Smooth muscle cell (in vitro differentiated cells): ENCODE results near the gene HAAO. TPM values are rescaled to one million over a fixed set of nuclear protein-coding genes. Genes with fewer than 3 reads are reported as not detected.

Experiments
- DNase-seq: peaks from one replicate; lab custom pipeline; 2025; ENCODE audit not compliant: unreplicated experiment; lab: John Stamatoyannopoulos, UW
- H2AFZ ChIP-seq: fragments of 200-600 bp; sonication (generic); 2 replicates; pipeline ENCODE4 v1.6.0; 2016; ENCODE audit warnings: antibody characterized with exemption, low read depth, mild to moderate bottlenecking
- H3F3A ChIP-seq: fragments of 200-600 bp; sonication (generic); 2 replicates; pipeline ENCODE4 v1.6.0; 2017; ENCODE audit warnings: antibody characterized with exemption, low read depth
- H3K27ac ChIP-seq: fragments of 200-600 bp; sonication (generic); 2 replicates; pipeline ENCODE4 v1.5.1; 2016; ENCODE audit warnings: low read depth, mild to moderate bottlenecking
- H3K27me3 ChIP-seq: fragments of 200-600 bp; sonication (generic); 2 replicates; pipeline ENCODE4 v1.6.1; 2016; ENCODE audit warnings: low read depth, mild to moderate bottlenecking
- H3K36me3 ChIP-seq: fragments of 200-600 bp; sonication (generic); 2 replicates; pipeline ENCODE4 v1.5.1; 2016; ENCODE audit warnings: low read depth
- H3K4me1 ChIP-seq: fragments of 200-600 bp; sonication (generic); 2 replicates; pipeline ENCODE4 v1.5.1; 2016; ENCODE audit warnings: low read depth
- H3K4me2 ChIP-seq: fragments of 200-600 bp; sonication (generic); 2 replicates; pipeline ENCODE4 v1.6.0; 2016; ENCODE audit warnings: mild to moderate bottlenecking
- H3K4me3 ChIP-seq: fragments of 200-600 bp; sonication (generic); 2 replicates; pipeline ENCODE4 v1.5.1; 2016; ENCODE audit warnings: mild to moderate bottlenecking
- H3K79me2 ChIP-seq: fragments of 200-600 bp; sonication (generic); 2 replicates; pipeline ENCODE4 v1.6.0; 2016; ENCODE audit warnings: low read depth, mild to moderate bottlenecking
- H3K9ac ChIP-seq: fragments of 200-600 bp; sonication (generic); 2 replicates; pipeline ENCODE4 v1.6.0; 2016; ENCODE audit warnings: low read depth
- H3K9me3 ChIP-seq: fragments of 200-600 bp; sonication (generic); replicated peaks from 2 replicates; pipeline ENCODE4 v1.5.1; 2016; ENCODE audit warnings: low read depth
- H4K20me1 ChIP-seq: fragments of 200-600 bp; sonication (generic); 2 replicates; pipeline ENCODE4 v1.6.0; 2016; ENCODE audit warnings: low read depth
- CTCF ChIP-seq: fragments of 200-600 bp; sonication (generic); IDR thresholded peaks from 2 replicates; pipeline ENCODE4 v1.5.1; 2017; ENCODE audit warnings: borderline replicate concordance, mild to moderate bottlenecking, antibody characterized with exemption; ENCODE audit not compliant: insufficient read depth, poor library complexity, severe bottlenecking
- WGBS: methylation state at CpG from one replicate; pipeline ENCODE4 v1.1.7; 2016; ENCODE audit warnings: low lambda C conversion rate; 5-methylcytosine and 5-hydroxymethylcytosine counted together
- polyA plus RNA-seq: library from polyadenylated mRNA; unstranded; fragments of >200 nt; fragmentation: Nextera tagmentation; extraction: Ambion mirVana; gene quantifications from 2 replicates; pipeline ENCODE4 v1.2.1, GENCODE V29; 2016
- total RNA-seq: library from RNA; depleted of rRNA; stranded (reverse); fragments of >200 nt; gene quantifications from 2 replicates; pipeline ENCODE4 v1.2.3, GENCODE V29; 2014

The HAAO gene
- total and polyA plus RNA-seq, 2 experiments from 2014 or later = 4.5 to 10.3 TPM

DNA sequence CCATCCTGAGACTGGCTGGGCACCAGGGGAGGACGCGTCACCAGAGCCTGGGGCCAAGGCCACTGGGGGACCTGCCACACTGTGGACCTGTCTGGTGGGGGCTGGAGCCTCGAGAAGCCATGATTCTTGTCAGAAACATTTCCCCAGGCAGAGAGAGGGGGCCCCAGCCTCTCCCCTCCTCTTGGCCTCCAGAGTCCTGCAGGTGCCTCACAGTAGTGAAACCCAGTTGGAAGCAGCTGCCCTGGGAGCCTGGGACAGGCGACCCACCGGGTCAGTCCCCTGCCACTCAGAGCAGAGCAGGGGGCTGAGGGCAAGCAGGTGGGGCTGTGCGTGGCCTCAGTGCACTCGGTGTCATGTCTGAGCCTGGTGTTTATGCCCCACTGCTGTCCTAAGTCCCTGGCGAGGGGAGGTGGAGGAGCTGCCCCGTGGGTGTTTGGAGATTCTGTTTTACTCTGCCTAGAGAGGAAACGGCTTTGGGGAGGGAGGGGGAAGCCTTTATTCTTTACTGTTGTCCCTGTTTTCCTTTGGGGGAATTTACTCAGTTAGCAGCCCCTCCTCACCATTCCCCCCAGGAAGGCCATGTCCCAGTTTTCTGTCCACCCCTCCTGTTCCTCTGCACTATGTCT is 36.1 kb downstream of the HAAO start:
- H3K9ac ChIP-seq = no peak overlapping the region
- no peaks in the 10 kb centered on the region for H3K9me3 ChIP-seq
- peaks cover 4% of the 10 kb centered on the region for H3K4me1 ChIP-seq
- H3K36me3 ChIP-seq = no peaks in the 10 kb centered on the region
- H3K79me2 ChIP-seq = no peaks in the 10 kb centered on the region
- H3K4me3 ChIP-seq = no peak overlapping the region
- no peaks in the 10 kb centered on the region for H4K20me1 ChIP-seq
- H3K27ac ChIP-seq = no peak overlapping the region
- H3K4me2 ChIP-seq = no peak overlapping the region
- H2AFZ ChIP-seq = no peak overlapping the region
- no peaks in the 10 kb centered on the region for H3K27me3 ChIP-seq
- 92% methylated on average over 10 of the region's 10 CpGs for WGBS
- TF ChIP-seq CTCF = no peak
- H3F3A ChIP-seq = no peaks in the 10 kb centered on the region
- no peak for DNase-seq

DNA sequence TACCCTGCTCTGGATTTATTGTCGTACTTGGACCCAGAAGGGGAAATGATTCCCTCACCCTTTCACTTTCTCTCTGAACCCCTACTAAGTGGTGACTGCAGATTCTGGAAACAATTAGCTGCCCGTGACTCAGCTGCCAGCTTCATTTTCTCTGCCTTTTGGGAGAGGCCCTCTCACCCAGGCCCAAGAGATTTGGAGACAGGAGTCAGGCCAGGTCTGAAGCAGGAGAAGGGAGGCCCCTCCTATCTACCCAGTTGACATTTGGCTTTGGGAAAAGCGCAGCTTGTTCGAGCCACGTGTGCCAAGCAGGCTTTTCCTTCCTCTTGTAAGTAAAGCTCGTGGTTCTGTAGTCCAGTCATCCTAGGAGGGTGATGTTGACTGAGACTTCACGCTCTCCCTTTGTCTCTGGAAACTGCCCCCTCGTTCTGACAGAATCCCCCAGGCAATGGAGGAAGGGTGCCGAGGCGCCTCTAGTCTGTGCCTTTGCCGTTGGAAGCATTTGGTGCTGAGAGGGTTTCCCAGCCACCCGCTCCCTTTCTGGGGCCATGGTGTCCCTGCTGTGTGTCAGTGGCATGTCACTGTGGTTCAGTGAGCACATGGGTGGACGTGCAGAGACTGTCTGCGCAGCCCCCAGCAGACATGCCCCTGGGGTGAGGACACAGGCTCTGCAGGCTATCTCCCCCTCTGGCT is 37.0 kb downstream of the HAAO start:
- H2AFZ ChIP-seq = no peak overlapping the region
- 62% methylated on average over 14 of the region's 14 CpGs for WGBS
- H3K9me3 ChIP-seq = no peaks in the 10 kb centered on the region
- H4K20me1 ChIP-seq = no peaks in the 10 kb centered on the region
- H3K36me3 ChIP-seq = no peaks in the 10 kb centered on the region
- H3K4me2 ChIP-seq = no peak overlapping the region
- no peaks in the 10 kb centered on the region for H3K27me3 ChIP-seq
- H3K4me1 ChIP-seq = peaks cover 4% of the 10 kb centered on the region
- no peak for TF ChIP-seq CTCF
- H3F3A ChIP-seq = no peaks in the 10 kb centered on the region
- no peak overlapping the region for H3K9ac ChIP-seq
- no peaks in the 10 kb centered on the region for H3K79me2 ChIP-seq
- no peak overlapping the region for H3K4me3 ChIP-seq
- DNase-seq = no peak
- H3K27ac ChIP-seq = no peak overlapping the region

DNA sequence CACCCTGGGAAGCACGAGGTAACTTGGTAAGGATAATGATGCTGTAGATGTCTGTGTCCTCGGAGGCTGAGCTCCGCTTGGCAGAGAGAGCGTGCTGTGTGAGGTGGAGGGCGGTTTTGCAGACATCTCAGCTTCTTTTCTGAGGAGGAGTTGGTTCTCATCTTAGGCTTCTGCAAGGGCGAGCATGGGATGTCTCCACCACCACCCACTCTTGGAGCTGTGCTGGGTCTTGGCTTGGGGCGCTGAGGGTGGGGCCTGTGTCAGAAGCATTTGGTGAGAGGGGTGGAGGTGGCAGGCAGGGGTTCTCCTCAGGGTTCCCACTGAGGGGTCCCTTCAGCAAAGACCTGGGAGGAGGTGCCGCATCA is 37.6 kb downstream of the HAAO start:
- Histone ChIP-seq H3K4me2 (no peak overlapping the region), H3K27ac (no peak overlapping the region), H3K4me3 (no peak overlapping the region), H3K79me2 (no peaks in the 10 kb centered on the region), H4K20me1 (no peaks in the 10 kb centered on the region), H3K9ac (no peak overlapping the region), H3K36me3 (no peaks in the 10 kb centered on the region), H2AFZ (no peak overlapping the region), H3K27me3 (no peaks in the 10 kb centered on the region), H3F3A (no peaks in the 10 kb centered on the region), H3K4me1 (peaks cover 4% of the 10 kb centered on the region), H3K9me3 (no peaks in the 10 kb centered on the region)
- TF ChIP-seq CTCF = no peak
- DNase-seq = no peak
- WGBS = 96% methylated on average over 8 of the region's 8 CpGs
